Astrocyte of the cerebellum (primary cell): Measurements from ENCODE around the gene GOLGA6L4.
"Not testable (repeated sequence)": the region's sequence is repeated elsewhere in the genome, so short reads cannot be mapped to it uniquely, and the experiment has no call there.

Experiments
- DNase-seq: peaks from one replicate; pipeline ENCODE4 v3.0.0-alpha.2; 2011; ENCODE audit warnings: low read depth
- H3K4me3 ChIP-seq: 2 replicates; pipeline ENCODE4 v1.5.1; 2011; ENCODE audit warnings: mild to moderate bottlenecking, low read depth, low read length, moderate library complexity
- in situ Hi-C: cut with HindIII; loops from 2 replicates; pipeline ENCODE4 v1.10.0; 2017; ENCODE audit warnings: low sequenced_read_pairs

Gene GOLGA6L4

DNA sequence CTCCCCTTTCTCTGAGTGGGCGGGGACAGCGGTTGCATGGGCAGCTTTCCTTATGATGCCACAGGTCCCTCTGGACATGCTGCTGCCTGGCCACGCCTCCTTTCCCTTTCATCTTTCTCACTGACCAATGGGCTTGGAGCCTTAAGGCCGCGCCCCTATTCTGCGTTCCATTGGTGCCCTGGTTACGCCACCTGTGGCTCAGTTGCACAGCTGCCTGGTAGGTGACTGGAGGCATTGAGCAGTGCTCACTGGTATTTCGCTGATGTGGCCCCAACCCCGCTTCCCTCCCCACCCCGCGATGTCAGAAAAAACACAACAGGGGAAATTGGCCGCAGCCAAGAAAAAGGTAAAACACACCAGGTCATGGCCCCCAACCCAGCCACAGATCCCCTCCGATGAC, at the start of gene GOLGA6L4:
Gene GOLGA6L4 (plus strand): TSS at position 201 of the 400 bp plus-strand sequence. CDS start 62 bp downstream, at position 263.
- in situ Hi-C loops, DNase-seq: not testable (repeated sequence)

GRCh38 chr15:84192982-84193381, 42.6 kb upstream of the GOLGA6L4 start:
- DNase-seq, in situ Hi-C loops, H3K4me3 ChIP-seq: not testable (repeated sequence)

More for the DNA sequence above, at the start of gene GOLGA6L4:
- not testable (repeated sequence) for H3K4me3 ChIP-seq

- in situ Hi-C loops, DNase-seq, H3K4me3 ChIP-seq: not testable (repeated sequence)
These were observed 40.0 kb upstream of the GOLGA6L4 start for GRCh38 chr15:84195603-84196002.

DNA sequence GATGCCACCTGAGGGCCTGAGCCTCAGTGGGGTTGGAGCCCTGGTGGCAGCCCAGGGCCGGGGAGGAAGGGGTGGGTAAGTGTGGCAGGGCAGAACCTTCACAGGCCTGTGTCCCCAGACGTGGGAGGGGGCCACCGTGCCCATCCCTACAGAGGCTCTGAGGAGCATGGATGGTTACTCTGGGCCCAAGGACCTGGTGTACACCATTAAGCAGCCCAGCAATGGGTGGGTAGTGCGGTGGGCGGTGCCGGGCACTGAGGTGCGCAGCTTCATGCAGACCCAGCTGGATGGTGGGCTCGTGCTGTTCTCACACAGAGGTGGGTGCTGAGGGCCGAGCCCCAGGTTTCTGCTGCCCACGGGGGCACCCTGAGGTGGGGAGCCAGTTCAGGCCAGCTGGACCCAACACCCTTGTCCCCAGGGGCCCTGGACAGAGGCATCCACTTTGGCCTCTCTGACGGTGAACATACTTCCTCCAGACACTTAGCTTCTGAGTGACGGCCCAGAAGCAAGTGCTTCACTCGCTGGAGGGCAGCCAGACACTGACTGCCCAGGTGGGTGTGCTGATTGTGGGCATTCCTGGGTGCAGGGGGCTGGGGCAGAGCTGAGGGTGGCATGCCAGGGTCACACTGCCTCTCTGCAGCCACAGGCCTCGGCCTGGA, 38.9 kb upstream of the GOLGA6L4 start:
- DNase-seq, in situ Hi-C loops, H3K4me3 ChIP-seq: not testable (repeated sequence)

DNA sequence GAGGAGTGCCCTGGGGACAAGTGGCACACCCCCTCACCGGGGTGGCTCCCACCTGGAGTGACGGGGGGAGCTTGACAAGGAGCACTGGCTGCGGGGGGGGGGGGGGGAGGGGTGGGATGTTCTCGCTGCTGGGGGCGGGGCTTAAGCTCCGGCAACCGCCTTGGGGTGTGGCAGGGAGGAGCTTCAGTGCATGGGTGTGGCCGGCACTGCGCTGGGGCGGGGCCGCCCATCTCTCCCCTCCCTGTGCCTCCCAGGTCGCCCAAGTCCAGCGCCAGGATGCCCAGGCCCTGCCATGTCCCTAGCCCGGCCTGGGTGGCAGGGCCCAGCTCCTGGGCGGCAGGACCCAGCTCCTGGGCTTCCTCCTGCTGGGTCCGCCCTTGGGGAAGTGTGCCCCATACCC, 35.7 kb upstream of the GOLGA6L4 start:
- DNase-seq, H3K4me3 ChIP-seq, in situ Hi-C loops: not testable (repeated sequence)

GRCh38 chr15:84246441-84246840, 10.9 kb downstream of the GOLGA6L4 start:
- in situ Hi-C loops, result not testable (repeated sequence)

More at GRCh38 chr15:84246441-84246840, 10.9 kb downstream of the GOLGA6L4 start:
- not testable (repeated sequence) for DNase-seq, H3K4me3 ChIP-seq
